Hematopoietic multipotent progenitor cell treated with erythropoietin and hydrocortisone succinate and interleukin-3 and kit ligand, for 8 days (in vitro differentiated cells): ENCODE data around the gene RNF224.
"Not testable (repeated sequence)": the region's sequence is repeated elsewhere in the genome, so short reads cannot be mapped to it uniquely, and the experiment has no call there.

Source experiments
- DNase-seq: peaks from one replicate; pipeline ENCODE4 v3.0.0-alpha.2; 2015

The RNF224 gene

DNA sequence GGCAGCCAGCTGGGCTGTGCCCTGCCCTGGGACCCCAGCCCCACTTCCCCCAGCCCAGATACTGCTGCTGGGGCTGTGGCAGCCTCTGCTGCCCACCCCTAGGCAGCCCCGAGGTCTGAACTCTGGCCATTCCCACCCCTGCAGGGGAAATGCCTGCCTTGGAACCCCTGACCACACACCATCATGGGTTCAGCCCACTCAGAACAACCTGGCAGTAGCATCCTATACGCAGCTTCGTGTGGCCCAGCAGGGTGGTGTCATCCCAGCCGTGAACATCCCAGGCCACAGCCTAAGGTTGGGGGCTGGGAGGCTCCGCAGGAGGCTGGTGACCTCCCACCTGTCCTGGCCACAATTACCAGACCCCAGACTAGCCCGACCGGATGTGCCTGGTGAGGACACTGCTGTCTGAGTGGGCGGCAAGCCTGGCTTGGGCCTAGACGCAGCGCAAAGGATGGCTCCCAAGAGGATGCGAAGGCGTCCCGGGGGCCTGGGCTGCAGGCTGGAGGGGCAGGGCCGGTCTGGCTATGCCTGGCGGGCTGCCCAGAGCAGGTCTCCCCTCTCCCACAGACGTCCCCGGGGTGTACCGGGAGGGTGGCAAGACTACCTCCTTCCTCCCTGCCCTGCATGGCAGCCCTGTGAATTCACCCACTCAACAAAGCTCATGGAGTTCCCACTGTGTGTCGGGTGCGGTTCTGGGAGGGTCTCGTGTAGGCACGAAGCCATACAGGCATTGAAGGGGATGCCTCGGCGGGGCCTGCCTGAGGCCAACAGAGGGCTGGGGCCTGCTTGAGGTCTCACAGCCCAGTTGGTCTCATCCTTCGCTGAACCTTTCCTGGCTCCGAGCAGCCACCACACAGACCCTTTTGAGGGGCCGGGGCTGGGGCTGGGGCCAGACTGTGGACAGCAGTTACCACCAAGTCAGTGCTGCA lies 1.9 kb downstream of the RNF224 start:
- DNase-seq: no peak

DNA sequence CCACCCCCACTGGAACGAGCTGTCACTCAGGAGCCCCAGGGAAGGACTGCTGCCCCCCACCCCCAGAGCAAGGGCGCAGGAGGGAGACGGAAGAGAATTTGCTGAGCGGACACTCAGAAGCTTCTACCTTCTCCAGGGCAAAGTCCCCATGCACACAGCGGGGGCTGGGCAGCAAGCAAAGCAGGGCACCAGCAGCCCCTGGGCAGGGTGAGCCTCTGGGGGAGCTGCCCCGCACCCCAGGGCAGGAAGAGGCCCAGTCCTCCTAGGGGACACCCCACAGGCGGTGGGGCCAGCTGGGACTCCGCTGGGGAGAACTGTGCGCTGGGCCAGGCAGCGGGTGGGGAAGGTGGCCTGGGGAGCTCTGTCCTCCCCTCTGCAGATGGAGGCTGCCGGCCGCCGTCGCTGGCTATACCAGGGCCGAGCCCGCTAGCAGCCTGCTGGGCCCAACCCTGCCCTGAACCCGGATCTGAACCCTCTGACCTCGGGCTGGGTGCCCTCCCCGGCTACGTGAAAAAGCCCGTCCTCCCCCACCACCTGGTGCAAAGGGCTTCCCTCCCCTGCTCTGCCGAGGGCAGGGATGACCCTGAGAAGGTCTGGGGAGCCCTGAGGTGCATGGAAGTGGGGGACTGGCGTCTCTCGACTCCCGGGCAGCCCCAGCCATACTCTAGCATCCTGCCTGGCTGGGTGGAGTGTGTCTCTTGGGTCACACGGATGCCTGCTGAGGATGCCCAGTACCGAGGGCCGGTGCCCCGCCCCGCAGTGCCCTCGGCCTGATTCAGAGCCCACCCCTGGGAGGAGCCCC lies 2.8 kb downstream of the RNF224 start:
- no peak for DNase-seq

DNA sequence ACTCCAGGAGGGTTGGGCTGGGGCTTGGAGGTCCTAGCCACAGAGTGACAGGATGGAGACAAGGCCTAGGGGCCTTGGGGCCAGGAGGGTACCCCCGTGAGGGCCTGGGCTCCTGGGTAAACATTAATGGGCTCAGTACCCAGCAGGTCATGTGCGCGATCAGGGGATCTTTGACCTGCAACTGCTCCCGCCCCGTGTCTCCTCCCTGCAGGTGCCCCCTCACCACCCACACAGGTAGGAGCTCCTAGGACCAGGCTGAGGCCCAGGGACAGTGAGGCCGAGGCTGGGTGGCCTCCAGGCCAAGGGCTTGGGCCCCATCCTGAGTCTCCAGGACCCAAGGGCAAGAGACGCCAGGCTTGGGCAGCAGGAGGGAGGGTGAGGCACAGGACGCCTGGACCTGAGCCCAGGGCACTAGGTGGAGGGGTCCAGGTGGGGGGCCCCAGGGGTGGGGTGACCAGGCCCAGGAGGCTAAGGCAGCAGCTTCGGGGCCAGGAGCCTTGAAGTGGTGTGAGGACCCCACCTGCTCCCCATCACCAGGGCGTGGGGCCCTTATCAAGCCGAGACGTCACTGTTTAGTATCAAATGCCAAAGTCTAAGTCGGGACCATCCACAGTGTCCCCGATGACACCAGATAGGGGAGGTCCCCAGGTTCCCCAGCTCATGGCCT lies 3.5 kb downstream of the RNF224 start, which contains the start of gene SLC34A3:
SLC34A3 (plus strand) TSS at position 197 of the 667 bp plus-strand sequence. CDS start 802 bp downstream, outside the sequence.
- DNase-seq: no peak

- no peak for DNase-seq
Measured at GRCh38 chr9:137231372-137232039, 4.2 kb downstream of the RNF224 start.

DNA sequence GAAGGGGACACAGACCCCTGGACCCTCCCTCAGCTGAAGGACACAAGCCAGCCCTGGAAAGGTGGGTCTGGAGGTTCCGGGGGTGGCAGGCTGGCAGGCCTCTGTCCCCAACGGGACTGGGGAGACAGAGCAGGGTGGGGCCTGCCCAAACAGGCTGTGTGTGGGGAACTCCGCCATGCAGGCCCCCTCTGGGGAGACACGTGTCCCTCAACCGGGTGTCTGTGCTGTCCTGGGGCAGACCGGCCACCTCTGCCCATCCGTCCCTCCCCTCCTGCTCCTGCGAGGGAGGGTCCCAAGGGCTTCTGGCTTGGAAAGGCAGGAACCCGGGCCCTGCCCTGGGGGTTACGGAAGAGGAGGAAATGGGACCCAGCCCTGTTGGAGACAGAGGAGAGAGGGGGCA lies 4.8 kb downstream of the RNF224 start:
- DNase-seq: no peak

DNA sequence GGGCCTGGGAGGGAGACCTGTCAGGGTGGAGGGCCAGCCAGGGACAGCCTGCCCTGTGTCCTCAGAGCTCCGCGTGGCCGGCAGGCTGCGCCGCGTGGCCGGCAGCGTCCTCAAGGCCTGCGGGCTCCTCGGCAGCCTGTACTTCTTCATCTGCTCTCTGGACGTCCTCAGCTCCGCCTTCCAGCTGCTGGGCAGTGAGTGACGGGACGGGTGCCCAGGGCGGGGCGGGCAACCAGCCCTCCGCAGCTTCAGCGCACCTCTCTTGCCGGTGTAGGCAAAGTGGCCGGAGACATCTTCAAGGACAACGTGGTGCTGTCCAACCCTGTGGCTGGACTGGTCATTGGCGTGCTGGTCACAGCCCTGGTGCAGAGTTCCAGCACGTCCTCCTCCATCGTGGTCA lies 5.2 kb downstream of the RNF224 start:
- DNase-seq: no peak

GRCh38 chr9:137233143-137233980 lies 6.1 kb downstream of the RNF224 start:
- DNase-seq: no peak

DNA sequence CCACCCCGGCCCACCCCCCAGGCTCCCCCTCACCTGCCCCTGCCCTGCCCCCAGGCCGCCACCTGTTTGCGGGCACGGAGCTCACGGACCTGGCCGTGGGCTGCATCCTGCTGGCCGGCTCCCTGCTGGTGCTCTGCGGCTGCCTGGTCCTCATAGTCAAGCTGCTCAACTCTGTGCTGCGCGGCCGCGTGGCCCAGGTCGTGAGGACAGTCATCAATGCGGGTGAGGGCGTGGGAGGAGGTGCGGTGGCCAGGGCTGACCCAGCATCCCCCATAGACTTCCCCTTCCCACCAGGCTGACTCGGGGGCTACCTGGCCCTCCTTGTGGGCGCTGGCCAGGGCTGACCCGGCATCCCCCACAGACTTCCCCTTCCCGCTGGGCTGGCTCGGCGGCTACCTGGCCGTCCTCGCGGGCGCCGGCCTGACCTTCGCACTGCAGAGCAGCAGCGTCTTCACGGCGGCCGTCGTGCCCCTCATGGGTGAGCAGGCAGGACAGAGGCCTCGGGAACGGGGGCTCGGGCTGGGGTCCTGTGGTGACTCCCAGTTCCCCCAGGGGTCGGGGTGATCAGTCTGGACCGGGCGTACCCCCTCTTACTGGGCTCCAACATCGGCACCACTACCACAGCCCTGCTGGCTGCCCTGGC lies 6.9 kb downstream of the RNF224 start:
- no peak for DNase-seq

DNA sequence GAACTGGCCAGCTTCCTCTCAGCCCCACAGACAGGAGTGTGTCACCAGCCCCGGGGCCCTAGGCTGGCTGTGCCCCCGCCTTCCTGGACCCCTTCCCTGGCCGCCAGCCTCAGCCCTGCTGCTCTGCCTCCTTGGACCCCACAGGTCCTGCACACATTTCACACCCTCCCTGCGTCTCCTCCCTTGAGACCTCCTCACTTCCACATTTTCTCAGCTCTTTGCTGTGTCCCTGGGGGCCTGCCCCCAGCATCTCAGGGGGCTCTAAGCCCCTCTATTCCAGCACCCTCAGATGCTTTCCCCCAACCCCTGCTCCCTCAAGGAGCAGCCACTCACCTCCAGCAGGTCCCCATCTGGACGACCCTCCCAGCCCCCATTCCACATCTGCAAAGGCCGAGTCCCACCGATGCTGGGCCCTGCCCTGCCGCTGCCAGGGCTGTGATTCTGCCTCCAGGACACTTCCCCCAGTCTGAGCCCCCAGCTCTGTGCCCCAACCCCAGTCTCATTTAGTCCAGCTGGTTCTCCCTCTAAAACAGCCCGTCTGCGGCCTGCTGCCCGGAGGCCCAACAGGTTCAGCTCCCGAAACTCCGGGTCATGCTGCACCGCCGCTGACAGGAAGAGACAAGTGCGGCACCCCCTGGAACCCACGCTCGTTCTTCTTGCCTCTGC lies 7.6 kb downstream of the RNF224 start:
- no peak for DNase-seq

- DNase-seq: no peak
Measured at GRCh38 chr9:137235424-137236237, 8.3 kb downstream of the RNF224 start.

DNA sequence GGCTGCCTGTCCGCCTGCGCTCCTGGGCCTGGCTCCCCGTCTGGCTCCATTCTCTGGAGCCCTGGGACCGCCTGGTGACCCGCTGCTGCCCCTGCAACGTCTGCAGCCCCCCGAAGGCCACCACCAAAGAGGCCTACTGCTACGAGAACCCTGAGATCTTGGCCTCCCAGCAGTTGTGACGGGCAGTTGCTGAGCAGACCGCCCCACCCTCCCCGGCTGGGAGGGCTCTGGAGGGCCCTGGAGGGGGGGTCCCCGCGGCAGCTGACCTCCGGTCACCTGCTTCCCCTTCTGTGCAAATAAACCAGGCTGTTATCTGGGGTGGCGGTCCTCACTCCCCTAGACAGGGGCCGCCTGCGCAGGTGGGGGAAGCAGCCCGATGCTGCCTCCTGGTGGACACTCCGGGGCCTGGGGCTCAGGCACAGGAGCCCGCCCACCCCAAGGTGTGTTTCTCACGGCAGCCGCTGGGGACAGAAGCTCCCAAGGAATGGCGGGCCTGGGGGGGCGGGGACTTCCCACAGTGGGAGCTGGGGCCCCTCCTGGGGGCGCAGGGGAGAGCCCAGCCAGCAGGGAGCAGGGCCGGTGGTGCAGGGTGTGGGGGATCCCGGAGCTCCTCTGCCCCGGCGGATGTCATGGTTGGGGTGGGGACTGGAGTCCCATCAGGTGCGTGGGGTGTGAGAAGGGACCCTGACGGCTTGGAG lies 9.1 kb downstream of the RNF224 start:
- peak; percentile 86 for DNase-seq

- no peak for DNase-seq
Measured at GRCh38 chr9:137236936-137237421, 9.7 kb downstream of the RNF224 start.

GRCh38 chr9:137237759-137238726 lies 10.7 kb downstream of the RNF224 start:
- DNase-seq: no peak

DNA sequence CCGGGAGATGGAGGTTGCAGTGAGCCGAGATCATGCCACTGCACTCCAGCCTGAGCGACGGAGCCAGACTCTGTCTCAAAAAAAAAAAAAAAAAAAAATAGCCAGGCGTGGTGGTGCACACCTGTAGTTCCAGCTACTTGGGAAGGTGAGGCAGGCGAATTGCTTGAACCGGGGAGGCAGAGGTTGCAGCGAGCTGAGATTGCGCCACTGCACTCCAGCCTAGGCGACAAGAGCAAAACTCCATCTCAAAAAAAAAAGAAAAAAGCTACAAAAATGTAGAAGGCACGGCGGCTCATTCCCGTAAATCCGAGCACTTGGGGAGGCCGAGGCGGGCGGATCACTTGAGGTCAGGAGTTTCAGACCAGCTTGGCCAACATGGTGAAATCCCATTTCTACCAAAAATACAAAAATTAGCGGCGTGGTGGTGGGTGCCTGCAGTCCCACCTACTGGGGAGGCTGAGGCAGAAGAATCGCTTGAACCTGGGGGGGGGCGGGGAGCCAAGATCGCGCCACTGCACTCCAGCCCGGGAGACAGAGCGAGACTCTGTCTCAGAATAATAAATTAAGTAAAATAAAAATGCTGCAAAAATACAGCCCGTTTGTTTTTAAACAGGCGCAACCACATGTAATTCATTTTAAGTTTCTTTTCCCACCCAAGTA lies 12.4 kb downstream of the RNF224 start:
- not testable (repeated sequence) for DNase-seq

GRCh38 chr9:137240318-137240840 lies 13.1 kb downstream of the RNF224 start:
- peak; percentile 84 for DNase-seq

DNA sequence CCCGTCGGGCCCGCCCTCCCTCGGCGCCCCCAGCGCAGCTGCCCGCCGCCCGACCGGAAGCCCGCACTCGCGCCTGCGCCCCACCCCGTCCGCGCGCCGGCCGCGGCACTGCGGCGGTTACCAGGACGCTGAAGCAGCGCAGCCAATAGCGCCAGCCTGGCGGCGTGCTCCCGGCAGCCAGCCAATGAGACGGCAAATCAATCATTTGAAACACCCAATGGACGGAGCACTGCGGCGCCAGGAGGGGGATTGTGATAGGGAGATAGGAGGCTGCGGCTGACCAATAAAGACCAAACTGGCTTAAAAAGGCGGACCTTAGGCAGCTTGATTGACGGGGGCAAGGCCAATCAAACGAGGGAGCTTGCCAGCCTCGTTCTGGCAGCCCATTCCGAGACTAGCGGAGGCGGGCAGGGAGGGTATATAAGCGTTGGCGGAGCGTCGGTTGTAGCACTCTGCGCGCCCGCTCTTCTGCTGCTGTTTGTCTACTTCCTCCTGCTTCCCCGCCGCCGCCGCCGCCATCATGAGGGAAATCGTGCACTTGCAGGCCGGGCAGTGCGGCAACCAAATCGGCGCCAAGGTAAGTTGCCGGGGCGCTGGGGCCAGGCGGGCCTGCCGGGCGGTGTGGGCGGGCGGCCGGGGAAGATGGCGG lies 13.7 kb downstream of the RNF224 start, which contains the start of gene TUBB4B:
TUBB4B (plus strand) TSS at position 447 of the 649 bp plus-strand sequence; CDS start at position 521, 74 bp downstream.
- DNase-seq: peak; percentile 100
